Measurements from ENCODE around the gene AKAP12.

Gene AKAP12

GRCh38 chr6:151236668-151237401, 2.9 kb upstream of the AKAP12 start:
- DNase-seq = no peak

- peak; percentile 54 for DNase-seq
Observed at GRCh38 chr6:151240036-151240685, 394 bp downstream of the AKAP12 start.

- DNase-seq = peak; percentile 14
Observed at GRCh38 chr6:151240791-151241642, 1.2 kb downstream of the AKAP12 start.

GRCh38 chr6:151241853-151242252, 2.1 kb downstream of the AKAP12 start:
- DNase-seq = no peak

GRCh38 chr6:151242420-151242861, 2.7 kb downstream of the AKAP12 start:
- DNase-seq = no peak

- no peak for DNase-seq
Observed at GRCh38 chr6:151243481-151243880, 3.7 kb downstream of the AKAP12 start.

GRCh38 chr6:151247490-151247889, 7.7 kb downstream of the AKAP12 start:
- no peak for DNase-seq

GRCh38 chr6:151248295-151248694, 8.5 kb downstream of the AKAP12 start:
- DNase-seq = no peak

GRCh38 chr6:151252634-151253033, 12.9 kb downstream of the AKAP12 start:
- no peak for DNase-seq

GRCh38 chr6:151254451-151255081, 14.8 kb downstream of the AKAP12 start:
- DNase-seq = no peak

- DNase-seq = no peak
Observed at GRCh38 chr6:151255811-151256210, 16.0 kb downstream of the AKAP12 start.

GRCh38 chr6:151257985-151258445, 18.2 kb downstream of the AKAP12 start:
- DNase-seq = no peak

GRCh38 chr6:151260205-151260604, 20.4 kb downstream of the AKAP12 start:
- no peak for DNase-seq

GRCh38 chr6:151263035-151263434, 23.3 kb downstream of the AKAP12 start:
- DNase-seq = no peak

- no peak for DNase-seq
Observed at GRCh38 chr6:151263967-151264366, 24.2 kb downstream of the AKAP12 start.

- no peak for DNase-seq
Observed at GRCh38 chr6:151265282-151265681, 25.5 kb downstream of the AKAP12 start.

- no peak for DNase-seq
Observed at GRCh38 chr6:151269321-151269995, 29.7 kb downstream of the AKAP12 start.

- DNase-seq = no peak
Observed at GRCh38 chr6:151275121-151275520, 35.4 kb downstream of the AKAP12 start.

- no peak for DNase-seq
Observed at GRCh38 chr6:151275566-151275965, 35.8 kb downstream of the AKAP12 start.

- DNase-seq = no peak
Observed at GRCh38 chr6:151276112-151276740, 36.5 kb downstream of the AKAP12 start.

GRCh38 chr6:151279891-151280290, 40.1 kb downstream of the AKAP12 start:
- no peak for DNase-seq

- DNase-seq = no peak
Observed at GRCh38 chr6:151280859-151281258, 41.1 kb downstream of the AKAP12 start.

Measured in midbrain (tissue), 1 donor.